GM12801 (cell line): ENCODE data around the gene EGR2.

Source experiments
- TF ChIP-seq, protein P1 (sequence below): IDR thresholded peaks from one replicate; pipeline ENCODE4 v1.5.1; 2011; ENCODE audit warnings: control low read depth; ENCODE audit not compliant: insufficient read length; ENCODE audit errors: extremely low read depth

EGR2 gene

DNA sequence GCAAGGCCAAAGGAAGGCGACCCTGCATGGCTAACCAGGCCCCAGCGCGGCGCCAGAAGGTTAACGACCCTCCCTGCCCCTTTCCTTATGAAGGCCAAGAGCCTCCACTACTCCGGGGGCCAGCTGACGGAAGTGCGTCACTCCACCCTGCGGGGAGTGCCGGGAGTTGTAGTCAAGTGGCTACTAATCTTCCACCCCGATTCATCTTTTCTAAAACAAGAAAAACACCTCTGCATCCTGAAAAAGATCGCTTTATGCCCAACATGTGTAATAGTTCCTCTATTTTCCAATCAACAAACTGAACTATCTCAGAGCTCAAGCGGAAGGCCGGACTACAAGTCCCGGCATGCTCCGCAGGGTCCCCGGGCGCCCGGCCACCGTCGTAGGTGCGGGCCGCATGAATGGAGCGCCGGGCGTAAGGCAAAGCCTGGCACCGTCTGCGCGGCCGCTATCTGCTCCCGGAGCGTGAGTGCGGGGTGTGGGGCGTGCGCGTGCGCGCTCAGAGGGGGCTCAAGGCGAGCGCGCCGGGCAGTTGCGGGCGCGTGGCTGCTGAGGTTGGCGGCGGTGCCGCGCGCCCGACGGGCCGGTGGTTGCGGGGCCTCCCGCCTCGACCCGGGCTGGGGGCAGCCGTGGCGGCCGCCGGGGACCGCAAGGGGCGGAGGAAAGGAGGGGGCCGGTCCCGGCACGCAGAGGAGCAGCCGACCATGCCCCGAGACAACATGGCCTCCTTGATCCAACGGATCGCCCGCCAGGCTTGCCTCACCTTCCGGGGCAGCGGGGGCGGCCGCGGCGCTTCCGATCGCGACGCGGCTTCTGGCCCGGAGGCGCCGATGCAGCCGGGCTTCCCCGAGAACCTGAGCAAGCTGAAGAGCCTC, 11.6 kb downstream of the EGR2 start, which contains the start of gene ADO:
Gene ADO, plus strand, starts transcription at position 365 of the 875 bp plus-strand sequence. Its CDS starts 340 bp downstream, at position 705.
- TF ChIP-seq, protein P1, sequence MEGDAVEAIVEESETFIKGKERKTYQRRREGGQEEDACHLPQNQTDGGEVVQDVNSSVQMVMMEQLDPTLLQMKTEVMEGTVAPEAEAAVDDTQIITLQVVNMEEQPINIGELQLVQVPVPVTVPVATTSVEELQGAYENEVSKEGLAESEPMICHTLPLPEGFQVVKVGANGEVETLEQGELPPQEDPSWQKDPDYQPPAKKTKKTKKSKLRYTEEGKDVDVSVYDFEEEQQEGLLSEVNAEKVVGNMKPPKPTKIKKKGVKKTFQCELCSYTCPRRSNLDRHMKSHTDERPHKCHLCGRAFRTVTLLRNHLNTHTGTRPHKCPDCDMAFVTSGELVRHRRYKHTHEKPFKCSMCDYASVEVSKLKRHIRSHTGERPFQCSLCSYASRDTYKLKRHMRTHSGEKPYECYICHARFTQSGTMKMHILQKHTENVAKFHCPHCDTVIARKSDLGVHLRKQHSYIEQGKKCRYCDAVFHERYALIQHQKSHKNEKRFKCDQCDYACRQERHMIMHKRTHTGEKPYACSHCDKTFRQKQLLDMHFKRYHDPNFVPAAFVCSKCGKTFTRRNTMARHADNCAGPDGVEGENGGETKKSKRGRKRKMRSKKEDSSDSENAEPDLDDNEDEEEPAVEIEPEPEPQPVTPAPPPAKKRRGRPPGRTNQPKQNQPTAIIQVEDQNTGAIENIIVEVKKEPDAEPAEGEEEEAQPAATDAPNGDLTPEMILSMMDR: no peak

DNA sequence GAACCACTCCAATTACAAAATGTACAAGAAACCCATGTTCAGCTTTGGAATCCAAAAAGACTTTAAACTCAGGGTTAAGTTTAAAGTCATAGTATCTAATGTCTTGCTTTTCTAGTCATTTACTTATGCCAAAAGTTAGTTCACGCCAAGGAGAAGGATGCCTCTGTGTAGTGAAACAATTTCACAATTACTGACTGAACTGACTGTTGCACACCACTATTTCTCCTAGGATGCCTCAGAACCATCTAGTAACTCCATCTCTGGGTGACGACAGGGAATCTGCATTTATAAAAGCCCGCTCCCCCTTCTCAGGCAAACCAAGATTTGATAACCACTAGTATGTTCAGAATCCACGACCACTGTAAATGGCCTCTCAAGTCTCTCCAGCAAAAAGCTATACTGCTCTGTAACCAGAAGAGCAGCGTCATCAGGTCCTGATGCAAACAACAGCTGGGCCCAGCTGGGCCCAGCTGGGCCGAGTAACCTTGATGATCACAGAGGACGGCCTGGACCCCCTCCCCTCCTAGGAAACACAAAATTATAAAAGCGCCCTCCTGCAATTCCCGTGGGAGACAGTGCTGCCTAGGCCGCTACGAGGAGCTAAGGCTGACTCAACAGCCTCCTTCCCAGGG, 12.3 kb downstream of the EGR2 start:
- TF ChIP-seq, protein P1: no peak

DNA sequence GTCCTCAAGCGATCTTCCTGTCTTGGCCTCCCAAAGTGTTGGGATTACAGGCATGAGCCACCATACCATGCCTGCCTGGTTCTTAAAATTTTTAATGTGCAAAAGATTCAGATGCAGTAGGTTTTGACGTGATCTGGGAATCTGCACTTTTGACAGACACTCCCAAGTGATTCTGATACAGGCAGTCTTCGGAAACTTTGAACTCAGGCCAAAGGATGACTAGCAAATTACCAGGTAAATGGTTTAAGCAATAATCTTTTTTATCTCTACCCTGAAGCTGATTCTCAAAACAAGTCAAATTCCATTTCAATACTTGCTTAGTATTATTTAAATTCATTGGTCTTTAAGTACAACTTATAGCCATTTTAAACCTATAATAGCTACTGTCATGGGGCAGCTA, 14.3 kb downstream of the EGR2 start:
- TF ChIP-seq, protein P1: no peak

DNA sequence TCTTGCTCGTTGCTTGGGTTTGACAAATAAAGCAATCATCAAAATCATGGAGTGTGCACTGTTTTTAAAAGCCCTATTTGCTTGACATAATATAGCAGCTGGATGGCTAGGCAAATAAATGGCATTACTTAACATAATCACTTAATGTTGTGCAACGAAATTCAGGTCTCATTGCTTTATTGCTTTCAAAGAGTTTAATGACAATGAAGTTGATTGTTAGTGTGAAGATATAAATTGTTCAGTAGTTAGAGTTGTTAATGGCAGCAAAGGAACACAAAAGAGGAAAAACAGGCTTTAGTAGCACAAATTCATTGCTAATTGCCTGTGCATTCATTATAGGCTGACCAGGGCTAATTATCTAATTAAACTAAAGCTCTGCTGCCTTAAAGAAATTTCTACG, 19.3 kb downstream of the EGR2 start:
- TF ChIP-seq, protein P1: no peak

DNA sequence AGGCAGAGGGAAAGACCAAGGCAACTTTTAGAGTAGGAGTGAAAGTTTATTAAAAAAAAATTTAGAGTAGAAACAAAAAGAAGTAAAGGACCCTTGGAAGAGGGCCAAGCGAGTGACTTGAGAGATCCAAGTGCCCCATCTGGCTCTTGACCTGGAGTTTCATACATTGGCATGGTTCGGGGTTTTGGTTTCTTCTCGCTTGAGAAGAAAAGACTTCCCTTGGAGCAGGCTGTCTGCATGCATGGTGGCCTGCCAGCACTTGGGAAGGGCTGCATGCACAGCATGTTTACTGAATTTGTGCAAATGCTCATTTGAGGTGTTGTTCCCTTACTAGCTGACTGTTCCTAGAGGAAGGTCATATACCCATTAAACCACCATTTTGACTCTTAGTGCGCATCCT, 20.4 kb downstream of the EGR2 start:
- TF ChIP-seq, protein P1: no peak

DNA sequence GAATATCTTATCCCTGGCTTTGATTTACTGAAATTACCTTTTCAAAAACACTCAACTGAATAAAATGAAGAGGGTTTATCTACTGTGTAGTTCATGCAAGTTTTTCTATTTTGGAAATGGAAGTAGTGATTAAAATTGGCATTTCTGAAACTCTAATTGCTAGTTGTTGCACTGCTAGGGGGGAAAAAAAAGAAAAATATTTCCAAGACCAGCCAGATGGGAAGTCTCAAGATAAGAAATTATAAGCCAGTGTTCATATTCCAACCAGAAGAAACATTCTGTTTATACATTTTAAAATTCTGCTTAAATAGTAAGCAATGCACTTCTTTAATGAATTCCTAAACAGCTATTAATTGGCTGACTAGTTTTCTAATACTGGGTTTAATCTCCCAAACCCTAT, 21.1 kb downstream of the EGR2 start:
- TF ChIP-seq, protein P1: no peak

DNA sequence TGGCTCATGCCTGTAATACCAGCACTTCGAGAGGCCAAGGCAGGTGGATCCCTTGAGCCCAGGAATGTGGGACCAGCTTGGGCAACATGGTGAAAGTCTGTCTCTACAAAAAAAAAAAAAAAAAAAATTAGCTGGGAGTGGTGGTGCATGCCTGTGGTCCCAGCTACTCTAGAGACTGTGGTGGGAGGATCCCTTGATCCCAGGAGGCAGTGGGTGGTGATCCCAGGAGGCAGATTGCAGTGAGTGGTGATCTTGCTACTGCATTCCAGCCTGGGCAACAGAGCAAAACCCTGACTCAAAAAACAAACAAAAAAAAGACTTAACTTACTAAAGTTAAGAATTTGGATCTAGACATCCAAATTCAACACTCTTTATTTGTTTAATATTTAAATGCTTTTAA, 21.9 kb downstream of the EGR2 start:
- TF ChIP-seq, protein P1: no peak
